Type B pancreatic cell (in vitro differentiated cells): ENCODE results near the gene EFEMP1. TPM values are rescaled to one million over a fixed set of nuclear protein-coding genes. Genes with fewer than 3 reads are reported as not detected.
A peak's percentile ranks its signal among the peaks of the same experiment; 100 is the strongest.

Experiments used
- DNase-seq: peaks from one replicate; pipeline ENCODE4 v3.0.0; 2021; ENCODE audit warnings: mixed read lengths; ENCODE audit not compliant: unreplicated experiment; ENCODE audit errors: extremely low spot score
- H3K27ac Mint-ChIP-seq: 2 replicates; pipeline ENCODE4 v1.8.0; 2021; ENCODE audit warnings: mild to moderate bottlenecking, mixed read lengths
- H3K27me3 Mint-ChIP-seq: 2 replicates; pipeline ENCODE4 v1.8.0; 2021; ENCODE audit warnings: mixed read lengths
- H3K36me3 Mint-ChIP-seq: 2 replicates; pipeline ENCODE4 v1.8.0; 2021; ENCODE audit warnings: mixed read lengths
- H3K4me1 Mint-ChIP-seq: one replicate; pipeline ENCODE4 v1.8.0; 2021; ENCODE audit warnings: mixed read lengths; ENCODE audit not compliant: unreplicated experiment
- H3K4me3 Mint-ChIP-seq: 2 replicates; pipeline ENCODE4 v1.8.0; 2021; ENCODE audit warnings: mild to moderate bottlenecking, mixed read lengths
- H3K9me3 Mint-ChIP-seq: 2 replicates; pipeline ENCODE4 v1.8.0; 2021; ENCODE audit warnings: mixed read lengths
- CTCF ChIP-seq: fragments of 200-600 bp; sonication (generic); conservative IDR thresholded peaks from 2 replicates; pipeline ENCODE4 v1.5.0; 2021; ENCODE audit warnings: antibody characterized with exemption, mild to moderate bottlenecking
- total RNA-seq: library from RNA; stranded (reverse); gene quantifications from 2 replicates; pipeline ENCODE4 v1.2.1, GENCODE V29; 2021; ENCODE audit warnings: low replicate concordance

The EFEMP1 gene
- total RNA-seq, 1 donor from 2014 or later, result 92.5 TPM

GRCh38 chr2:55965276-55965675 lies 41.7 kb upstream of the EFEMP1 start:
- no peak for TF ChIP-seq CTCF
- Mint-ChIP-seq H3K27ac (no peak overlapping the region), H3K36me3 (no peaks in the 10 kb centered on the region), H3K4me3 (no peak overlapping the region), H3K4me1 (peaks cover 11% of the 10 kb centered on the region), H3K9me3 (no peaks in the 10 kb centered on the region), H3K27me3 (peaks cover 23% of the 10 kb centered on the region)
- no peak for DNase-seq

- no peaks in the 10 kb centered on the region for H3K36me3 Mint-ChIP-seq
- H3K4me1 Mint-ChIP-seq, result peaks cover 7% of the 10 kb centered on the region
- no peak overlapping the region for H3K27ac Mint-ChIP-seq
- TF ChIP-seq CTCF, result no peak
- peaks cover 20% of the 10 kb centered on the region for H3K27me3 Mint-ChIP-seq
- no peak for DNase-seq
- no peak overlapping the region for H3K4me3 Mint-ChIP-seq
- H3K9me3 Mint-ChIP-seq, result no peaks in the 10 kb centered on the region
Observed at GRCh38 chr2:55962915-55963314, 39.3 kb upstream of the EFEMP1 start.

GRCh38 chr2:55961318-55961911 lies 37.8 kb upstream of the EFEMP1 start:
- Mint-ChIP-seq H3K4me1 (peaks cover 7% of the 10 kb centered on the region), H3K27me3 (peaks cover 20% of the 10 kb centered on the region), H3K9me3 (no peaks in the 10 kb centered on the region), H3K27ac (no peak overlapping the region), H3K4me3 (no peak overlapping the region), H3K36me3 (no peaks in the 10 kb centered on the region)
- DNase-seq, result no peak
- peak; percentile 80 for TF ChIP-seq CTCF

- TF ChIP-seq CTCF, result no peak
- Mint-ChIP-seq H3K27ac (peak overlapping the region; percentile 88), H3K36me3 (no peaks in the 10 kb centered on the region), H3K27me3 (peaks cover 12% of the 10 kb centered on the region), H3K9me3 (no peaks in the 10 kb centered on the region), H3K4me1 (peaks cover 7% of the 10 kb centered on the region), H3K4me3 (peak overlapping the region; percentile 58)
- DNase-seq, result no peak
Observed at GRCh38 chr2:55958756-55959155, 35.2 kb upstream of the EFEMP1 start.

GRCh38 chr2:55957142-55957541 lies 33.6 kb upstream of the EFEMP1 start:
- H3K9me3 Mint-ChIP-seq, result no peaks in the 10 kb centered on the region
- peaks cover 7% of the 10 kb centered on the region for H3K4me1 Mint-ChIP-seq
- no peak overlapping the region for H3K4me3 Mint-ChIP-seq
- H3K27ac Mint-ChIP-seq, result peak overlapping the region; percentile 88
- H3K36me3 Mint-ChIP-seq, result no peaks in the 10 kb centered on the region
- TF ChIP-seq CTCF, result no peak
- H3K27me3 Mint-ChIP-seq, result peaks cover 11% of the 10 kb centered on the region
- no peak for DNase-seq
